SW480 (cell line): ENCODE measurements around the gene RERG.
A peak's percentile ranks its signal among the peaks of the same experiment; 100 is the strongest.
"Not testable (repeated sequence)": the region's sequence is repeated elsewhere in the genome, so short reads cannot be mapped to it uniquely, and the experiment has no call there.

ENCODE experiments used
- DNase-seq: peaks from one replicate; pipeline ENCODE4 v3.0.0-alpha.2; 2016; ENCODE audit warnings: low spot score

RERG gene

GRCh38 chr12:15143467-15143866 is 77.8 kb downstream of the RERG start:
- no peak for DNase-seq

- DNase-seq = no peak
Measured at GRCh38 chr12:15142711-15143110, 78.5 kb downstream of the RERG start.

- no peak for DNase-seq
Measured at GRCh38 chr12:15131431-15131830, 89.8 kb downstream of the RERG start.

- DNase-seq = no peak
Measured at GRCh38 chr12:15130541-15130940, 90.7 kb downstream of the RERG start.

- DNase-seq = no peak
Measured at GRCh38 chr12:15123401-15123800, 97.8 kb downstream of the RERG start.

GRCh38 chr12:15122344-15122743 is 98.9 kb downstream of the RERG start:
- no peak for DNase-seq

- no peak for DNase-seq
Measured at GRCh38 chr12:15118955-15119354, 102.3 kb downstream of the RERG start.

GRCh38 chr12:15116983-15117382 is 104.2 kb downstream of the RERG start:
- no peak for DNase-seq

- no peak for DNase-seq
Measured at GRCh38 chr12:15116086-15116485, 105.1 kb downstream of the RERG start.

GRCh38 chr12:15115434-15115833 is 105.8 kb downstream of the RERG start:
- DNase-seq = no peak

- no peak for DNase-seq
Measured at GRCh38 chr12:15114501-15114900, 106.7 kb downstream of the RERG start.

GRCh38 chr12:15092826-15093225 is 128.4 kb downstream of the RERG start:
- peak; percentile 42 for DNase-seq

- DNase-seq = no peak
Measured at GRCh38 chr12:15090441-15090840, 130.8 kb downstream of the RERG start.

GRCh38 chr12:15088105-15088504 is 133.1 kb downstream of the RERG start:
- DNase-seq = no peak

GRCh38 chr12:15077751-15078150 is 143.5 kb downstream of the RERG start:
- DNase-seq = not testable (repeated sequence)

GRCh38 chr12:15074351-15074750 is 146.9 kb downstream of the RERG start:
- DNase-seq = no peak

- no peak for DNase-seq
Measured at GRCh38 chr12:15059123-15059522, 162.1 kb downstream of the RERG start.
